OCI-LY1 (cell line): Measurements from ENCODE around the gene MS4A8.

ENCODE experiments used
- H2AFZ ChIP-seq: fragments of 200-600 bp; sonication (generic), shearing (Covaris generic); 2 replicates; pipeline ENCODE4 v1.6.0; 2014; ENCODE audit warnings: antibody characterized with exemption, mild to moderate bottlenecking, low read length
- H3F3A ChIP-seq: fragments of 200-600 bp; sonication (generic), shearing (Covaris generic); 2 replicates; pipeline ENCODE4 v1.6.0; 2014; ENCODE audit warnings: mild to moderate bottlenecking, antibody characterized with exemption, low read length, moderate library complexity; ENCODE audit not compliant: insufficient read depth
- H3K27ac ChIP-seq: fragments of 200-600 bp; sonication (generic); 2 replicates; pipeline ENCODE4 v1.5.1; 2014; ENCODE audit warnings: low read length, mixed run types, mild to moderate bottlenecking, low read depth; ENCODE audit not compliant: poor library complexity, severe bottlenecking
- H3K27me3 ChIP-seq: fragments of 200-600 bp; sonication (generic); 2 replicates; pipeline ENCODE4 v1.6.0; 2014; ENCODE audit warnings: antibody characterized with exemption, mild to moderate bottlenecking, low read length, moderate library complexity; ENCODE audit not compliant: insufficient read depth
- H3K36me3 ChIP-seq: fragments of 200-600 bp; sonication (generic); 2 replicates; pipeline ENCODE4 v1.6.1; 2014; ENCODE audit warnings: mild to moderate bottlenecking, antibody characterized with exemption, low read length, moderate library complexity, mixed read lengths; ENCODE audit not compliant: insufficient read depth
- H3K4me1 ChIP-seq: fragments of 200-600 bp; sonication (generic); 2 replicates; pipeline ENCODE4 v1.5.1; 2014; ENCODE audit warnings: mild to moderate bottlenecking, low read length, moderate library complexity; ENCODE audit not compliant: insufficient read depth, severe bottlenecking
- H3K4me2 ChIP-seq: fragments of 200-600 bp; sonication (generic), shearing (Covaris generic); 2 replicates; pipeline ENCODE4 v1.6.1; 2014; ENCODE audit warnings: low read length
- H3K4me3 ChIP-seq: fragments of 200-600 bp; sonication (generic); 2 replicates; pipeline ENCODE4 v1.5.1; 2014; ENCODE audit warnings: low read length, low read depth, mild to moderate bottlenecking, mixed read lengths; ENCODE audit not compliant: poor library complexity, severe bottlenecking
- H3K79me2 ChIP-seq: fragments of 200-600 bp; shearing (Covaris generic); 2 replicates; pipeline ENCODE4 v1.6.1; 2016; ENCODE audit warnings: mixed run types, low read length, mixed read lengths; ENCODE audit not compliant: insufficient read depth
- H3K9ac ChIP-seq: fragments of 200-600 bp; sonication (generic), shearing (Covaris generic); 2 replicates; pipeline ENCODE4 v1.6.1; 2014; ENCODE audit warnings: mild to moderate bottlenecking, low read length, mixed read lengths
- H3K9me2 ChIP-seq: fragments of 200-600 bp; sonication (generic), shearing (Covaris generic); 2 replicates; pipeline ENCODE4 v1.6.1; 2014; ENCODE audit warnings: low read depth, mild to moderate bottlenecking, low read length, mixed read lengths
- H3K9me3 ChIP-seq: fragments of 200-600 bp; shearing (Covaris generic); 2 replicates; pipeline ENCODE4 v1.6.1; 2014; ENCODE audit warnings: low read length, mixed read lengths
- H4K20me1 ChIP-seq: fragments of 200-600 bp; sonication (generic), shearing (Covaris generic); 2 replicates; pipeline ENCODE4 v1.6.0; 2016; ENCODE audit warnings: mild to moderate bottlenecking, low read length; ENCODE audit not compliant: insufficient read depth
- CTCF ChIP-seq: fragments of 200-600 bp; sonication (generic), shearing (Covaris generic); IDR thresholded peaks from 2 replicates; pipeline ENCODE4 v1.5.1; 2017; ENCODE audit warnings: mild to moderate bottlenecking, antibody characterized with exemption, low read length, moderate library complexity, mixed read lengths
- EZH2 ChIP-seq: fragments of 200-600 bp; sonication (generic), shearing (Covaris generic); IDR thresholded peaks from 2 replicates; pipeline ENCODE4 v1.8.0; 2017; ENCODE audit warnings: borderline replicate concordance, mixed run types, mild to moderate bottlenecking, antibody characterized with exemption, low read length, moderate library complexity, mixed read lengths

Gene MS4A8

GRCh38 chr11:60740573-60740972, 41.2 kb downstream of the MS4A8 start:
- H4K20me1 ChIP-seq: no peaks in the 10 kb centered on the region
- peaks cover 3% of the 10 kb centered on the region; the same call in 1 of the 2 replicates for H3K27me3 ChIP-seq
- no peaks in the 10 kb centered on the region for H3K36me3 ChIP-seq
- H3K79me2 ChIP-seq: no peaks in the 10 kb centered on the region
- no peak overlapping the region for H3K4me2 ChIP-seq
- no peaks in the 10 kb centered on the region for H3F3A ChIP-seq
- no peak overlapping the region for H2AFZ ChIP-seq
- no peak for TF ChIP-seq EZH2
- no peak for TF ChIP-seq CTCF
- no peaks in the 10 kb centered on the region for H3K9me3 ChIP-seq
- no peak overlapping the region for H3K9ac ChIP-seq
- no peak overlapping the region for H3K27ac ChIP-seq
- H3K9me2 ChIP-seq: no peaks in the 10 kb centered on the region
- H3K4me3 ChIP-seq: no peak overlapping the region
- no peaks in the 10 kb centered on the region for H3K4me1 ChIP-seq

GRCh38 chr11:60741421-60741820, 42.0 kb downstream of the MS4A8 start:
- H3K9ac ChIP-seq: no peak overlapping the region
- H3F3A ChIP-seq: no peaks in the 10 kb centered on the region
- H3K79me2 ChIP-seq: no peaks in the 10 kb centered on the region
- no peaks in the 10 kb centered on the region for H3K4me1 ChIP-seq
- H3K4me3 ChIP-seq: no peak overlapping the region
- no peaks in the 10 kb centered on the region for H4K20me1 ChIP-seq
- H3K36me3 ChIP-seq: no peaks in the 10 kb centered on the region
- H3K27me3 ChIP-seq: peaks cover 3% of the 10 kb centered on the region; the same call in 1 of the 2 replicates
- no peak overlapping the region for H2AFZ ChIP-seq
- no peak for TF ChIP-seq EZH2
- H3K27ac ChIP-seq: no peak overlapping the region
- no peaks in the 10 kb centered on the region for H3K9me3 ChIP-seq
- no peaks in the 10 kb centered on the region for H3K9me2 ChIP-seq
- no peak overlapping the region for H3K4me2 ChIP-seq

GRCh38 chr11:60743058-60743457, 43.6 kb downstream of the MS4A8 start:
- no peaks in the 10 kb centered on the region for H3K36me3 ChIP-seq
- H2AFZ ChIP-seq: no peak overlapping the region
- no peaks in the 10 kb centered on the region for H3F3A ChIP-seq
- no peaks in the 10 kb centered on the region for H3K79me2 ChIP-seq
- no peak for TF ChIP-seq EZH2
- TF ChIP-seq CTCF: no peak
- no peak overlapping the region for H3K9ac ChIP-seq
- H3K4me1 ChIP-seq: no peaks in the 10 kb centered on the region
- peaks cover 5% of the 10 kb centered on the region; the same call in 1 of the 2 replicates for H3K27me3 ChIP-seq
- no peak overlapping the region for H3K4me2 ChIP-seq
- no peaks in the 10 kb centered on the region for H3K9me2 ChIP-seq
- no peaks in the 10 kb centered on the region for H4K20me1 ChIP-seq
- no peaks in the 10 kb centered on the region for H3K9me3 ChIP-seq
- no peak overlapping the region for H3K4me3 ChIP-seq
- no peak overlapping the region for H3K27ac ChIP-seq

GRCh38 chr11:60744114-60744513, 44.7 kb downstream of the MS4A8 start:
- H3K79me2 ChIP-seq: no peaks in the 10 kb centered on the region
- H3K36me3 ChIP-seq: no peaks in the 10 kb centered on the region
- no peak overlapping the region for H3K27ac ChIP-seq
- H3K4me2 ChIP-seq: no peak overlapping the region
- no peaks in the 10 kb centered on the region for H3K9me3 ChIP-seq
- no peak overlapping the region for H2AFZ ChIP-seq
- no peaks in the 10 kb centered on the region for H3K4me1 ChIP-seq
- no peaks in the 10 kb centered on the region for H3F3A ChIP-seq
- H3K4me3 ChIP-seq: no peak overlapping the region
- no peaks in the 10 kb centered on the region for H4K20me1 ChIP-seq
- no peak overlapping the region for H3K9ac ChIP-seq
- no peaks in the 10 kb centered on the region for H3K9me2 ChIP-seq
- H3K27me3 ChIP-seq: peaks cover 5% of the 10 kb centered on the region; the same call in 1 of the 2 replicates
- TF ChIP-seq EZH2: no peak
- TF ChIP-seq CTCF: no peak
